ENCODE measurements around the gene MGST2. TPM values are rescaled to one million over a fixed set of nuclear protein-coding genes. Genes with fewer than 3 reads are reported as not detected.

MGST2 gene
- total RNA-seq, 2 donors from 2014 or later, result 8.2 to 17.6 TPM

GRCh38 chr4:139749338-139749737 is 83.7 kb downstream of the MGST2 start:
- ATAC-seq (replicated peaks in 1 of 2) (no peak), DNase-seq (no peak)
- no peak overlapping the region for H3K4me3 Mint-ChIP-seq
- H3K9me3 Mint-ChIP-seq, result no peaks in the 10 kb centered on the region
- no peak overlapping the region for H3K27ac Mint-ChIP-seq
- no peaks in the 10 kb centered on the region for H3K4me1 Mint-ChIP-seq (ENCODE audit: low read depth)
- H3K36me3 Mint-ChIP-seq (ENCODE audit: insufficient read depth in 2 of 2), result peaks cover 0 to 2% of the 10 kb centered on the region in 2 donors
- no peaks in the 10 kb centered on the region for H3K27me3 Mint-ChIP-seq (ENCODE audit: low read depth)

- ATAC-seq (replicated peaks in 1 of 2), result no peak
- no peaks in the 10 kb centered on the region for H3K27me3 Mint-ChIP-seq (ENCODE audit: low read depth)
- H3K4me1 Mint-ChIP-seq (ENCODE audit: low read depth), result no peaks in the 10 kb centered on the region
- H3K4me3 Mint-ChIP-seq, result no peak overlapping the region
- DNase-seq, result no peak
- peaks cover 0 to 2% of the 10 kb centered on the region in 2 donors for H3K36me3 Mint-ChIP-seq (ENCODE audit: insufficient read depth in 2 of 2)
- no peak overlapping the region for H3K27ac Mint-ChIP-seq
- no peaks in the 10 kb centered on the region for H3K9me3 Mint-ChIP-seq
These were observed 84.3 kb downstream of the MGST2 start for GRCh38 chr4:139749835-139750498.

- DNase-seq, result no peak
- H3K36me3 Mint-ChIP-seq (ENCODE audit: insufficient read depth in 2 of 2), result no peaks in the 10 kb centered on the region
- H3K27me3 Mint-ChIP-seq (ENCODE audit: low read depth), result no peaks in the 10 kb centered on the region
- no peak overlapping the region for H3K4me3 Mint-ChIP-seq
- no peak for ATAC-seq (replicated peaks in 1 of 2)
- H3K9me3 Mint-ChIP-seq, result no peaks in the 10 kb centered on the region
- H3K27ac Mint-ChIP-seq, result no peak overlapping the region
- H3K4me1 Mint-ChIP-seq (ENCODE audit: low read depth), result peaks cover 6% of the 10 kb centered on the region
These were observed 88.1 kb downstream of the MGST2 start for GRCh38 chr4:139753686-139754085.

Other genes starting within 250 kb of the MGST2 start
- 10 to 100 TPM; 10.4 to 11.6 TPM for gene RAB33B, start 211.7 kb upstream of the MGST2 start, total RNA-seq
- 10 to 100 TPM; 19.8 to 20.8 TPM for gene SETD7, start 109.6 kb upstream of the MGST2 start, total RNA-seq